ENCODE results near the gene DIS3L2.

DNA sequence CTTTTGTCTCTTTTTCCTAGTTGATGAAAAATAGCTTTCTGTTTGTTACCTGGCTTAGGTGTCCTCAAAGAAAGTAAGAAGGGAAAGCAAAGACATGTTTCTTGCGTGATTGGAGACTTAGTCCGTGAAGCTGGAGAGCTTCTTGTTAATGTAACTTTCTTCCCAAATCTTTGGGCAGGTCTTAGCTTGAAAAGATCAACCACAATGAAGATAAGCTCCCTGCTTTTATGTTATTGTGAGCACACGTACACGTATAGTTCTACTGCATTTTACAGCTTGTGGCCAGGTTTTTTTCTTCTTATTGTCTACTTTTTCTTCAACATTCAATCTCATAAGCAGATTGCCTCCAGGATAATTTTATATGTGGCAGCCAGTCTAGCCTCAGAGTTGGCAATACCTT lies 99.8 kb downstream of the DIS3L2 start:
- TF ChIP-seq, protein P1, sequence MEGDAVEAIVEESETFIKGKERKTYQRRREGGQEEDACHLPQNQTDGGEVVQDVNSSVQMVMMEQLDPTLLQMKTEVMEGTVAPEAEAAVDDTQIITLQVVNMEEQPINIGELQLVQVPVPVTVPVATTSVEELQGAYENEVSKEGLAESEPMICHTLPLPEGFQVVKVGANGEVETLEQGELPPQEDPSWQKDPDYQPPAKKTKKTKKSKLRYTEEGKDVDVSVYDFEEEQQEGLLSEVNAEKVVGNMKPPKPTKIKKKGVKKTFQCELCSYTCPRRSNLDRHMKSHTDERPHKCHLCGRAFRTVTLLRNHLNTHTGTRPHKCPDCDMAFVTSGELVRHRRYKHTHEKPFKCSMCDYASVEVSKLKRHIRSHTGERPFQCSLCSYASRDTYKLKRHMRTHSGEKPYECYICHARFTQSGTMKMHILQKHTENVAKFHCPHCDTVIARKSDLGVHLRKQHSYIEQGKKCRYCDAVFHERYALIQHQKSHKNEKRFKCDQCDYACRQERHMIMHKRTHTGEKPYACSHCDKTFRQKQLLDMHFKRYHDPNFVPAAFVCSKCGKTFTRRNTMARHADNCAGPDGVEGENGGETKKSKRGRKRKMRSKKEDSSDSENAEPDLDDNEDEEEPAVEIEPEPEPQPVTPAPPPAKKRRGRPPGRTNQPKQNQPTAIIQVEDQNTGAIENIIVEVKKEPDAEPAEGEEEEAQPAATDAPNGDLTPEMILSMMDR (IDR thresholded peaks at IDR 0.05 in 4 of 5, conservative IDR thresholded peaks at IDR 0.05 in 1 of 5), result no peak
- TF ChIP-seq POLR2A (IDR thresholded peaks at IDR 0.05), result no peak

All from gastrocnemius medialis (tissue), 4 donors.